Mucosa of descending colon (tissue), 3 donors: ENCODE results near the gene RAP1B. TPM values are rescaled to one million over a fixed set of nuclear protein-coding genes. Genes with fewer than 3 reads are reported as not detected.

Source experiments
- ATAC-seq: fragments of 200-7000 bp; cut with Tn5 transposase; one replicate; pipeline ENCODE4 v1.9.1; 2020; ENCODE audit warnings: mild to moderate bottlenecking, moderate library complexity
- DNase-seq, 3 donors: peaks; one replicate each; pipeline ENCODE4 v3.0.0-alpha.2; 2020
- H3K36me3 ChIP-seq: fragments of 200-600 bp; one replicate; pipeline ENCODE4 v1.8.0; 2021; ENCODE audit warnings: low read depth, mild to moderate bottlenecking
- H3K4me1 ChIP-seq: fragments of 200-600 bp; one replicate; pipeline ENCODE4 v1.8.0; 2021; ENCODE audit warnings: low read depth, mild to moderate bottlenecking
- H3K4me3 ChIP-seq: fragments of 200-600 bp; one replicate; pipeline ENCODE4 v1.8.0; 2021; ENCODE audit warnings: mild to moderate bottlenecking
- H3K9me3 ChIP-seq: fragments of 200-600 bp; one replicate; pipeline ENCODE4 v1.8.0; 2021; ENCODE audit warnings: mild to moderate bottlenecking
- intact Hi-C, 2 donors: fragments of 100-400 bp; cut with DNase I in 1 of 2; cut with micrococcal nuclease in 1 of 2; formaldehyde crosslinking; loops; one replicate each; pipeline versions ENCODE4 v1.11.0 to v1.11.1; 2022; cut with DNase I, micrococcal nuclease
- total RNA-seq, 3 donors: library from RNA; stranded (reverse); fragmentation: NEBNext Ultra II Directional in 2 of 3; extraction: Animal tissue kit (Norgen Biotek cat#: 25700) in 2 of 3; gene quantifications; one replicate each; pipeline versions ENCODE4 v1.2.1 to v1.2.4, GENCODE V29; 2021 to 2023
- TF ChIP-seq, protein P1 (sequence below): fragments of 200-600 bp; IDR thresholded peaks from one replicate; pipeline ENCODE4 v1.8.0; 2022; ENCODE audit warnings: antibody characterized with exemption, mild to moderate bottlenecking
- donor health status: DM: no; HTN: no; CAD: no; lungs with moderate emphysema.
- donor health status: DM: no; HTN: no; CAD: no.
- donor health status: DM: no; HTN: yes; CAD: no.

The RAP1B gene
- total RNA-seq, 3 donors from 2014 or later: 158 to 182 (median 168) TPM

DNA sequence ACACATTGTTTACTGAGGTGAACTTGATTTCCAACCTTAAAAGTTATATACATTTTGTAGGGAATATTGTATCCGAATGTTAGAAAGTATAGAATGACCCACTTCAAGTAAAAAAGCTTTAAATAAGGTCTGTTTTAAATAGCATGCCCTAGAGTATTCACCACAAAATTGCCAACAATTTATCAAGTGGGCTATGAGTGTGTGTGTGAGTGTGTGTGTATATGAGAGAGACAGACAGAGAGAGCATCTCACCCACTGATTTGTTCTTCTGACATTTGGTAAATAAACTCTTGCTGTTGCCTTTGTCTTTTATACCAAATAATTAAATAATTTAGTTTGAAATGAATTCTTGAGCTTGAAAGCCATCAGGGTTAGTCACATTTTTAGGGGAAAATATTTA is 29.8 kb upstream of the RAP1B start:
- H3K4me1 ChIP-seq: no peaks in the 10 kb centered on the region
- no peak overlapping the region for H3K4me3 ChIP-seq
- ATAC-seq (no peak), DNase-seq (no peak)
- no peaks in the 10 kb centered on the region for H3K36me3 ChIP-seq
- TF ChIP-seq, protein P1, sequence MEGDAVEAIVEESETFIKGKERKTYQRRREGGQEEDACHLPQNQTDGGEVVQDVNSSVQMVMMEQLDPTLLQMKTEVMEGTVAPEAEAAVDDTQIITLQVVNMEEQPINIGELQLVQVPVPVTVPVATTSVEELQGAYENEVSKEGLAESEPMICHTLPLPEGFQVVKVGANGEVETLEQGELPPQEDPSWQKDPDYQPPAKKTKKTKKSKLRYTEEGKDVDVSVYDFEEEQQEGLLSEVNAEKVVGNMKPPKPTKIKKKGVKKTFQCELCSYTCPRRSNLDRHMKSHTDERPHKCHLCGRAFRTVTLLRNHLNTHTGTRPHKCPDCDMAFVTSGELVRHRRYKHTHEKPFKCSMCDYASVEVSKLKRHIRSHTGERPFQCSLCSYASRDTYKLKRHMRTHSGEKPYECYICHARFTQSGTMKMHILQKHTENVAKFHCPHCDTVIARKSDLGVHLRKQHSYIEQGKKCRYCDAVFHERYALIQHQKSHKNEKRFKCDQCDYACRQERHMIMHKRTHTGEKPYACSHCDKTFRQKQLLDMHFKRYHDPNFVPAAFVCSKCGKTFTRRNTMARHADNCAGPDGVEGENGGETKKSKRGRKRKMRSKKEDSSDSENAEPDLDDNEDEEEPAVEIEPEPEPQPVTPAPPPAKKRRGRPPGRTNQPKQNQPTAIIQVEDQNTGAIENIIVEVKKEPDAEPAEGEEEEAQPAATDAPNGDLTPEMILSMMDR: no peak
- intact Hi-C loops: no loop called here
- no peaks in the 10 kb centered on the region for H3K9me3 ChIP-seq

DNA sequence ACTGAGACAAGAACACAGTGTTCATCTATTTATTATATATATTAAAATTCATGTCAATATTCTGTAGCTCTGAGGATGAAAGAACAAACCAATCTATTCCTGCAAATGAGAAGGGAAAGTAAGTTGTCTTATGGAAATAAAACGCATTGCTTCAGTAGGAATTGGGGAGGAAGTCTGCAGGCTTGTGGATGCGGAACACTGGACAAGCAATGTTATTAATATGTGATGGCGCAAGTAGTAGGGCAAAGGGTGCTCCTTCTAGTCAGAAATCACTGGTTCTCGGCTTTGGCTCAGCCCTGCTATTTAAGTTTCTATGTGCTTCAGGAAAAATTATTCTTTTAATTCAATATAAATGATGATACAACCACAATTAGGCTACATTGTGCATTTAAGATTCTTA is 28.8 kb upstream of the RAP1B start:
- H3K36me3 ChIP-seq: no peaks in the 10 kb centered on the region
- H3K4me3 ChIP-seq: no peak overlapping the region
- H3K9me3 ChIP-seq: no peaks in the 10 kb centered on the region
- H3K4me1 ChIP-seq: no peaks in the 10 kb centered on the region
- DNase-seq (no peak), ATAC-seq (no peak)
- intact Hi-C loops: no loop called here
- TF ChIP-seq, protein P1: no peak

DNA sequence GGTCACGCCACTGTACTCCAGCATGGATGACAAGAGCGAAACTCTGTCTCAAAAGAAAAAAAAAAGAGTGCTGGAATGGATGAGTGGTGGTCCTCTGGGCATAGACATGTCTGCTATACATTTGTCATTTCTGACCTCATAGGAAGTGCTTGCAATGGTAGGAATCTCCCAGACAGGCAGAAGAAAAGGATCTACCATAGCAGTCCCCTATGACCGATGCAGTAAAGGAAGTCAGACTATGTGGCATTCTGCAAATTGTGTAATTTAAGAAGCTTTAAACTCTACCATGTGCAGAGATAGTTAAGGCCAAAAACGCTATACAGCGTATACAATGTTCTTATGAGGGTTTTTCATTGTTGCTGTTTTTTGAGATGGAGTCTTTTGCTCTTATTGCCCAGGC is 24.7 kb upstream of the RAP1B start:
- intact Hi-C loops: no loop called here
- H3K4me3 ChIP-seq: no peak overlapping the region
- TF ChIP-seq, protein P1: no peak
- DNase-seq (no peak), ATAC-seq (no peak)
- no peaks in the 10 kb centered on the region for H3K36me3 ChIP-seq
- peaks cover 20% of the 10 kb centered on the region for H3K9me3 ChIP-seq
- H3K4me1 ChIP-seq: no peaks in the 10 kb centered on the region

DNA sequence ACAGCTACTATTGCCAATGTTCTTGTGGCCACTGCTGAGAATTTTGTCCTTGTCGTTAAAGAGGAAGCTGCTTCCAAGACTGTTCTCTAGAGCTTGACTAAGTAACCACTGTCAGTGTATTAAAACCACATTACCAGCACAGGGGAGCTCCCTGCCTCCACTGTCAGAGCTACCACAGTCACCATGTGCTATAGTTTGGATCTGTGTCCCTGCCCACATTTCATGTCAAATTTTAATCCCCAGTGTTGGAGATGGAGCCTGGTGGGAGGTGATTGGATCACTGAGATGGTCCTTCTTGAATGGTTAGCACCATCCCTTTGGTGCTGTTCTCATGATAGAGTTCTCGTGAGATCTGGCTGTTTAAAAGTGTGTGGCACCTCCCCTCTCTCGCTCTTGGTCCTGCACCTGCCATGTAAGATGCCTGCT is 23.2 kb upstream of the RAP1B start:
- ATAC-seq (peak; percentile 65), DNase-seq (no peak)
- Histone ChIP-seq H3K36me3 (no peaks in the 10 kb centered on the region), H3K4me3 (no peak overlapping the region), H3K4me1 (no peaks in the 10 kb centered on the region), H3K9me3 (peaks cover 20% of the 10 kb centered on the region)
- intact Hi-C loops: no loop called here
- TF ChIP-seq, protein P1: no peak

DNA sequence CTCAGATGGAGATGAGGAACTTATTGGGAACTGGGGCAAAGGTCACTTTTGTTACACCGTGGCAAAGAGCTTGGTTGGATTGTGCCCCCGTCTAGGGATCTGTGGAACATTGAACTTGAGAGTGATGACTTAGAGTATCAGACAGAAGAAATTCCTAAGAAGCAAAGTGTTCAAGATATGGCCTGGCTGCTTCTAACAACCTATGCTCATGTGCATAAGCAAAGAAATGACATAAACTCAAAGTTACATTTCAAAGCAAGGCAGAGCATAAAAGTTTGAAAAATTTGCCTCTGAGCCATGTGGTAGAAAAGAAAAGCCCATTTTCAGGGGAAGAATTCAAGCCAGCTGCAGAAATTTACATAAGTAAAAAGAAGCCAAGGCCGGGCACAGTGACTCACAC is 21.5 kb upstream of the RAP1B start:
- Histone ChIP-seq H3K9me3 (peaks cover 26% of the 10 kb centered on the region), H3K4me3 (no peak overlapping the region), H3K4me1 (no peaks in the 10 kb centered on the region), H3K36me3 (no peaks in the 10 kb centered on the region)
- no peak for ATAC-seq
- intact Hi-C loops: no loop called here
- TF ChIP-seq, protein P1: no peak
- no peak for DNase-seq
